ENCODE measurements around the gene BICD1.

- TF ChIP-seq YY1 (IDR thresholded peaks at IDR 0.05; ENCODE audit: insufficient read depth, insufficient read length) (no peak), SUZ12 (IDR thresholded peaks at IDR 0.05; ENCODE audit: extremely low read depth, insufficient read depth, insufficient read length) (no peak)
Observed at GRCh38 chr12:32196250-32197198, 89.9 kb downstream of the BICD1 start.

Measured in NT2/D1 (cell line).